Measurements from ENCODE around the gene TFDP1.

DNA sequence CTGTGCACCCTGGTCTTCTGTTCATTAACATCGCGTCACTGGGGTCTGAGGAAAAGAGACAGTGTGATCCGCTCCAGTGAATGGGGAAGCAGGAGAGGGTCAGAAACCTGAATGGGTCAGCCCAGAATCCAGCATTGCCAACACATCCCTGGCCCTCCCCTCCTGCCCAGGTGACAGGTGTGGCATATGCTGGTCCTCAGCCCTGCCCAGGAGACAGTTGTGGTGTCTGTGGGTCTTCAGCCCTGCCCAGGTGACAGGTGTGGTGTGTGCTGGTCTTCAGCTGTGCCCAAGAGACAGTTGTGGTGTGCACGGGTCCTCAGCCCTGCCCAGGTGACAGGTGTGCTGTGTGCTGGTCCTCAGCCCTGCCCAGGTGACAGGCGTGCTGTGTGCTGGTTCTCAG lies 8.0 kb downstream of the TFDP1 start:
- TF ChIP-seq, protein P1, sequence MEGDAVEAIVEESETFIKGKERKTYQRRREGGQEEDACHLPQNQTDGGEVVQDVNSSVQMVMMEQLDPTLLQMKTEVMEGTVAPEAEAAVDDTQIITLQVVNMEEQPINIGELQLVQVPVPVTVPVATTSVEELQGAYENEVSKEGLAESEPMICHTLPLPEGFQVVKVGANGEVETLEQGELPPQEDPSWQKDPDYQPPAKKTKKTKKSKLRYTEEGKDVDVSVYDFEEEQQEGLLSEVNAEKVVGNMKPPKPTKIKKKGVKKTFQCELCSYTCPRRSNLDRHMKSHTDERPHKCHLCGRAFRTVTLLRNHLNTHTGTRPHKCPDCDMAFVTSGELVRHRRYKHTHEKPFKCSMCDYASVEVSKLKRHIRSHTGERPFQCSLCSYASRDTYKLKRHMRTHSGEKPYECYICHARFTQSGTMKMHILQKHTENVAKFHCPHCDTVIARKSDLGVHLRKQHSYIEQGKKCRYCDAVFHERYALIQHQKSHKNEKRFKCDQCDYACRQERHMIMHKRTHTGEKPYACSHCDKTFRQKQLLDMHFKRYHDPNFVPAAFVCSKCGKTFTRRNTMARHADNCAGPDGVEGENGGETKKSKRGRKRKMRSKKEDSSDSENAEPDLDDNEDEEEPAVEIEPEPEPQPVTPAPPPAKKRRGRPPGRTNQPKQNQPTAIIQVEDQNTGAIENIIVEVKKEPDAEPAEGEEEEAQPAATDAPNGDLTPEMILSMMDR (IDR thresholded peaks at IDR 0.05) = no peak
- TF ChIP-seq POLR2A (IDR thresholded peaks at IDR 0.05) (no peak), POLR2AphosphoS5 (IDR thresholded peaks at IDR 0.05) (no peak)

All from gastroesophageal sphincter (tissue), 3 donors.